NCI-H2171 treated with DMSO at 0.1 percent for 48 hours (cell line): ENCODE results near the gene TADA2B.
"Not testable (repeated sequence)": the region's sequence is repeated elsewhere in the genome, so short reads cannot be mapped to it uniquely, and the experiment has no call there.

Experiments used
- DNase-seq: peaks from one replicate; lab custom pipeline; 2025; lab: John Stamatoyannopoulos, UW

TADA2B gene

DNA sequence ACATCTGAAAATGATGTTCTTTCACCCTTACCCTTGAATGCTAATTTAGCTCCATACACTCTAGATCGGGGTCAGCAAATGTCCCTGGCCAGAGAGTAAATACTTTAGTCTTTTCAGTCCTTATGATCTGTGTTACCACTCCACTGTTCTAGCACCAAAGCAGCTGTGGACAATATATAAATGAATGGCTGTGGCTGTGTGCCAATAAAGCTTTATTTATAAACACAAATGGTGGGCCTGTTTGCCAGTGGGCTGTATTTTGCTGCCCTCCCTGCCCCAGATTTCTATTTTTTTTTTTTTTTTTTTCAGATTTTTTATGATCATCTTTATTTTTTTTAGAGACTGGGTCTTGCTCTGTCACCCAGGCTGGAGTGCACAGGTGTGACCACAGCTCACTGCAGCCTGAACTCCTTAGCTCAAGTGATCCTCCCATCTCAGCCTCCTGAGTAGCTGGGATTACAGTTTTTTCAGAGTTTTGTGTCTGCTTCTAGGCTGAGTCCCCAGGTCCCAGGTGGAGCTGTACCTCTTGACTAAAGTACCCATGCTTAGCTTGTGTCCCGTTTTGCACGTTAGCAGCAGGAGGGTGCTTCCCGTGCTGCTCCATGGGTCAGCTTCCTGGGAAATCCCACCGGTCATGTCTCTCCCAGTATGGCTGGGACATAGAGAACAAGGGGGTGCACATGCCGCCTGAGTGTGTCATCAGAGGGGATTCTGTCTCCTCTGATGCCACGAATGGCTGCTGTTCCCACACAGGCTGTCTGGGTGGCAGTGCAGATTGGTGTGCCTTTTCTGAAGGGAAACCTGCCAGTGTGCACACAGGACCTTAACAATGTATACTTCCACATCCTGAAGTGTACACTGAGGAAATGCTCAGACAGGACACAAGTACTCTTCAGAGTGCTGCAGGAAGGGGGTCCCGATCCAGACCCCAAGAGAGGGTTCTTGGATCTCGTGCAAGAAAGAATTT lies 40.7 kb downstream of the TADA2B start:
- no peak for DNase-seq

DNA sequence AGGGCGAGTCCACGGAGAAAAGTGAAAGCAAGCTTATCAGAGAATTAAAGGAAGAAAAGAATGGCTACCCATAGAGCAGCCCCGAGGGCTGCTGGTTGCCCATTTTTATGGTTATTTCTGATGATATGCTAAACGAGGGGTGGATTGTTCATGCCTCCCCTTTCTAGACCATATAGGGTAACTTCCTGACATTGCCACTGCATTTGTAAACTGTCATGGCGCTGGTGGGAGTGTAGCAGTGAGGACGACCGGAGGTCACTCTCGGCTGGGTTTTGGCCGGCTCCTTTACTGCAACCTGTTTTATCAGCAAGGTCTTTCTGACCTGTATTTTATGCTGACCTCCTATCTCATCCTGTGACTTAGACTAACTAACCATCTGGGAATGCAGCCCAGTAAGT lies 41.4 kb downstream of the TADA2B start:
- DNase-seq = not testable (repeated sequence)

GRCh38 chr4:7086384-7086783 lies 43.2 kb downstream of the TADA2B start:
- DNase-seq = no peak

GRCh38 chr4:7087036-7087435 lies 43.9 kb downstream of the TADA2B start:
- no peak for DNase-seq

DNA sequence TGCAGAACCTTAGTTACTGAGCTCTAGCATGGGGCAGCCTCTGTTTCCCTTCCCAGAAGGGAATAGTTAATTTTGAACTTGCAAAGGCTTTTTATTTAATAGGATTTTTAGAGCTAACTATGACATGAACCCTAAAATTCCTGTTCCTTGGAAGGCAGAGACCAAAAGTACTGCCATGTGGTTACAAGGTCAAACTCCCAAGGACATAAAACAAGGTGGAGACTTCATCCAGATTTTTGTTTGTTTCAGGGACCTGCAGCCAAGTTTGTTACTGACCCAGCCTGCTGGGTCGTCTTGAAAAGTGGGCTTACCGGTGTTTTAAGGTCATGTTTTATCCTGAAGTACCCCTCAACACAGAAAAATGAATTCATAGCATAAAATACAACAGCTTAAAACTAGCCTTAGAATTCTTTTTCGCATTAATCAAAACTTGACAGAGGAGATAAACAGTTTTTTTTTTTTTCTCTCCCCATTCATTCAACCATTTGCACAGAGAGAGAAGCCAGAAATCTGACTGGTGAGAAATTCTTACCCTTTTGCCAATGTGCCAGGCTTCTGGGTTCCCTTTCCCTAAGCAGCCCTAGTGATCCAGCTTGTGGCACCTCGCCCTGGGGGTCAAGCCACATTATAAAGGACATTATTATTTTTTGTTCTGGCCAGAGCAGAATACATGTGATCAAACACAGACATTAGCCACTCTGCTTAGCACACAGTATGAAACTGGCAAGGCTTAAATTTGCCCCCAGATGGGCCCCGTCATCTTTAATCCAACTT lies 46.2 kb downstream of the TADA2B start:
- DNase-seq = no peak

GRCh38 chr4:7092026-7092425 lies 48.9 kb downstream of the TADA2B start:
- DNase-seq = no peak

DNA sequence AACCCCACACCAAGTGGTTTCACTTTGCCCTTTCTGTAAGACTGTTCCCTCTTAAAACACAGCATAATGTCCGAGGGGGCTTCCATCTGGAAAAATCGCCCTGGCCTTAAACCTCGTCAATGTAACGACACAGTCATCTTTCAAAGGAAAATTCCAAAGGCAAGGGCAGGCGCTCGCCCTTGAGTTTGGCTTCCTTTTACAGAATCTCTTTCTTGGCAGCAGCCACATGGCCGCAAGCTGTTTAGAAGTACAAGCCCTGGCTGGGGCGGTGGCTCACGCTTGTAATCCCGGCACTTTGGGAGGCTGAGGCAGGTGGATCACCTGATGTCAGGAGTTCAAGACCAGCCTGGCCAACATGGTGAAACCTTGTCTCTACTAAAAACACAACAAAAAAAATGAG lies 51.7 kb downstream of the TADA2B start:
- DNase-seq = no peak

GRCh38 chr4:7095611-7096155 lies 52.5 kb downstream of the TADA2B start:
- no peak for DNase-seq

DNA sequence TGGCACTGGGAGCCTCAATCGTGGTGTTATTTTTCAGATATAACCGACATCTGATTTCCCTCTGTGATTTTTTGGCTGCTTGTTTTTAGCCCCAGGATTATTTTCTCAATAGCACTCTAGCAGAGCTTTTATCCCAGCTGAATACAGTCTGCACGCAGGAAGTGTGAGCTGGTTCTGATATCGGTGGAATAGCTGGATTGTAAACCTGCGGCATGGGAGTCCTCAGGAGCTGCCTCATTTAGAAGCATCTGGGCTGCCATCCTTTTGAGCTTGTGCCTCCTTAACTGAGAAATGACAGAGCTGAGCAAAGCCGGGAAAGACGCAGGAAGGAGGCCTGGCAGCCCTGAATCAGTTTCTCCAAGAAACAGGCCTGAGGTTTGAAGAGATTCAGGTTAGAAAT lies 53.1 kb downstream of the TADA2B start:
- DNase-seq = no peak

DNA sequence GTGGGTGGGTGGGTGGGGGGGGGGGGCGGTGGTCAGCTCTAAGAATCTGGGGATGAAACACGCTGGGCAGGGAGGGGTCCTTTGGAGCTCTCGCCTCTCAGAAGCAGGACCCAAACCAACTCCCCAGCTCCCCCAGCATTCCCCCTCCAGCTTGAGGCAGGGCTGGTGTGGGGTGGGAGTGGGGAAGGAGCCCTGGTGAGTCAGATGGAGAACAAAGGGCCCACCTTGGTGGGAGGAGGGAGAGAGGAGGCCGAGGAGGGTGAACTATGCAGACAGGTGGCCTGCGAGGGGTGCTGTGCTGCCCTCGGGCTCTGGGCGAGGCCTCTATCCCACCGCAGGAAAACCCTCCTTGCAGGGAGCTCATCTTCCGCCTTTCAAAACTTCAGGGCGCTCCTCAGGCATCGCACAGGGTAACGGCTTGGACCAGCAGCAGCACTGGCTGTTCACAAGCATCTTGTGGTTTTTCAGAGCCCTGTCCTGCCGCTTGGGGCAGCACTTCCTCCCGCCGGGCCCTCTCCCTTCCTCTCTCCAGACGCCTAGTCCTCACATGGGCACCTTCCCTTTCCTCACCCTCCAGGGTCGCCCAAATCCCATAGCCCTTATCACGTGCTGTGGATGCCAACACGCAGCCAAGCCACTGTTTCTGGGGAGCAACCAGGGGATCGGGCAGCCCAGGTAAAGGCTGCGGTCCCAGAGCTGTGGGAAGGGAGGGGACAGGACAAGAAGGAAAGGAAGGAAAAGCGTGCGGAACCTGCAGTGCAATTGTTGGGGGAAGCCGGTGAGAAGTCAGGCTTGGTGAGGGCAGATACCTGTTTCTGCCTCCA lies 58.7 kb downstream of the TADA2B start:
- no peak for DNase-seq

DNA sequence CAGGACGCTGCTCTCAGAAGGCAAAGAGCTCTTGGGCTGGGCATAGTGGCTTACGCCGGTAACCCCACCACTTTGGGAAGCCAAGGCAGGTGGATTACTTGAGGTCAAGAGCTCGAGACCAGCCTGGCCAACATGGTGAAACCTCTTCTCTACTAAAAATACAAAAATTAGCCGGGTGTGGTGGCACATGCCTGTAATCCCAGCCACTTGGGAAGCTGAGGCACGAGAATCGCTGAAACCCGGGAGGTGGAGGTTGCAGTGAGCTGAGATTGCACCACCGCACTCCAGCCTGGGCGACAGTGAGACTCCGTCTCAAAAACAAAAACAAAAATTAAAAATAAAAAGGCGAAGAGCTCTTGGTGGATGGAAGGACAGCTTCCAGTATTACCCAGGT lies 59.3 kb downstream of the TADA2B start:
- DNase-seq = not testable (repeated sequence)

DNA sequence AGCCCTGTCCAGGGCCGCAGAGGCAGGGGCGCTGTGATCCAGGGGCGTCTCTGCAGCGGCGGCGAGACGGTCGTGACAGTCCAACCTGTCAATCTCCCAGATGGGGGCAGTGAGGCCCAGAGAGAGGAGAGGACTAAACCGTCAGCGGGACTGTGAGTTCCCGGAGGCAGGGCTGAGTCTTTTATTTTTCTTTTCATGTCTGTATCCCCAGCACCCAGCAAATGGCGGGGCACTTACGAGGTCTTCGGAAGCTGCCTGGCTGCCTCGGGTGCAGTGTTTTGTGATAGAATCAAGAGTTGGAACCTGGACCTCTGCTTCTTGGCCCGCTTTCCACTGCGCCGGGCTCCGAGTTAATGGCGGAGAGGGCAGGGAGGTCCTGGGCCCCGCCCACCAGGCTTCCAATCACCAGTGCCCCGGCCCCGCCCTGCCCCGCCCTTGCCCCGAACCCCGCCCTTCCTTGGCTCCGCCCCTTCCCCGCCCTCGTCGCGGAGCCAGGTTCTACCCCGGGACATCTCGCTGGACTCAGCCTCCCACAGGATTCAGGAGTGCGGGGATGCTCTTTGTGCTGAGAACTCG lies 59.9 kb downstream of the TADA2B start:
- peak; percentile 61 for DNase-seq

- no peak for DNase-seq
These were observed 60.6 kb downstream of the TADA2B start for GRCh38 chr4:7103607-7104365.

DNA sequence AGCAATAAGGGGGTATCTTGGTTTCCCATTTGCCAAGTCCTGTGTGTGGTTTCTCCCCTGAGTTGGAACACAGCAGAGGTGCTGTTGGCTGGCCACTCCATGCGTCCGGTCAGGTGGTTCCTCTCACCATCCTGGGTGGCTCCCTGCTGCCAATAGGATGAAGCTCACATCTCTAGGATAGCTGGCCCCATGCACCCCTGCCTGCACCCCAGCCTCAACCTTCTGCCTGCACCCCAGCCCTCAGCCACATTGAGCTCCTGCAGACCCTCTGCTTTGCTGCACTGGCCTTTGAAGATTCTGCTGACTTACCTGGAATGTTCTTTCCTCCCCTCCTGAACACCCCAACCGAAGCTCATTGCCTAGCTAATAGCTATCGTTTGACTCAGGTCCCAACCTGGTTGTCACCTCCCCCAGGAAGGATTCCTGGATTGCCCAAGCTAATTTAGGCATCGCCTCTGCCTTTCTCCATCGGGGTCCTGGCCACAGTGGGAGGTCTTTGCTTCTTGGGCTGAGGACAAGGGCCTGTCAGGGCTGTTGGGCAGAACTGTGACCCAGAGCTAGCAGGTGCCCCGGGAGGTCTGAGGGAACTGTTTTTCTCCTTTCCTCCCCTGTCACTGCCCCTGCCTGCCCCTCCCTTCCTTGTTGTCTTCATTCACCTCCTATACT lies 61.3 kb downstream of the TADA2B start:
- no peak for DNase-seq

DNA sequence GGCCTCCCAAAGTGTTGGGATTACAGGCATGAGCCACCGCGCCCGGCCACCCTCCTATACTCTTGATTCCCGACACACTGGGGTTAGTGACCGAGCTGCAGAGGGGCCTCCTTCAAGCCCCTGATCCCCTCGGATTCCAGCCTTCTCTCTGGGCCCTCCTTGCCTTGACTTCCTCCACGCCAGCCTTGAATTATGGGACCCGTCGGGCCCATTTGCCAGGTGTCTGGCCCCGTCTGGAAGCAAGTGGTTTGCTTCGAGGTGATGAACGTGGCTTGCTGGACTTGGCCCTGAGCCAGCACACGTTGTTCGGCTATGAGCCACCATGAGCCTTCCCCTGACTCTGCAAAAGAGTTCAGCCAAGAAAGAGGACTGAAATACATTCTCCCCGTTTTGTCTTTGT lies 62.1 kb downstream of the TADA2B start:
- no peak for DNase-seq

DNA sequence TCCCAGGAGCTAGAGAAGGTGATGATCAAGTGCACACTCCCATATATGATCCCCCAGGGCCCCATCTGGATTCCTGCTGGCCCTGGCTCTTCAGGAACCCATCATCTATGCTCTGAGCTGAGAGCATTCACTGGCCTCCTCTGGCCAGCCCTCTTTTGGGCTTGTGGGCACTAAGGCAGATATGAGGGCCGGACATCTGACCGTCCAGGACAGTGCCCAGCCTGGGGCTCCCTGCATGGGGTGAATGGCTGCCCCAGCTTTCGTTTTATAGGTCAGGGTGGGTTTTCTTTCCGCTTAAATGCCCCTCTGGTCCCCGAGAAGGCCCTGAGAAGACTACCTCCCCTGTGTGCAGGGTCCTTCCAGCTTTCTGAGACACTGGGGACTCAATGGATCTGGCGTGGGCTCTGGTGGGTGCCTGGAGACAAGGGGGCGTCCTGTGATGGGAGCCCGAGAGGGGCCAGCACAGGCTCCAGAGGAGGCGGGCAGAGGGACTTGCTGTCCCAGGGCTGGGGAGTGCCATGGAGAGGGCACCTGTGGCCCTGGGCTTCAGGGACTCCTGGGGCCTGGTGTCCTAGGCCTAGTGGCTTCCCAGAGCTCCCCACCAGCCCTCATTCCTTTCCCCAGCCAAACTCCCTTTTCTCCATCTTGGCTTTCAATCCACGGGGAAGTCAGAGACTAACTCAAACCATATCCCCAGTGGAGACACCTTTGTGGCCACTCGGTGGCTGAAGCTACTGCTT lies 64.2 kb downstream of the TADA2B start:
- no peak for DNase-seq
